NCI-H187 (cell line): Measurements from ENCODE around the gene CAP1.
"Not testable (repeated sequence)": the region's sequence is repeated elsewhere in the genome, so short reads cannot be mapped to it uniquely, and the experiment has no call there.

ENCODE experiments used
- DNase-seq, 2 experiments: peaks; one replicate each; lab custom pipeline; 2025; lab: John Stamatoyannopoulos, UW

The CAP1 gene

DNA sequence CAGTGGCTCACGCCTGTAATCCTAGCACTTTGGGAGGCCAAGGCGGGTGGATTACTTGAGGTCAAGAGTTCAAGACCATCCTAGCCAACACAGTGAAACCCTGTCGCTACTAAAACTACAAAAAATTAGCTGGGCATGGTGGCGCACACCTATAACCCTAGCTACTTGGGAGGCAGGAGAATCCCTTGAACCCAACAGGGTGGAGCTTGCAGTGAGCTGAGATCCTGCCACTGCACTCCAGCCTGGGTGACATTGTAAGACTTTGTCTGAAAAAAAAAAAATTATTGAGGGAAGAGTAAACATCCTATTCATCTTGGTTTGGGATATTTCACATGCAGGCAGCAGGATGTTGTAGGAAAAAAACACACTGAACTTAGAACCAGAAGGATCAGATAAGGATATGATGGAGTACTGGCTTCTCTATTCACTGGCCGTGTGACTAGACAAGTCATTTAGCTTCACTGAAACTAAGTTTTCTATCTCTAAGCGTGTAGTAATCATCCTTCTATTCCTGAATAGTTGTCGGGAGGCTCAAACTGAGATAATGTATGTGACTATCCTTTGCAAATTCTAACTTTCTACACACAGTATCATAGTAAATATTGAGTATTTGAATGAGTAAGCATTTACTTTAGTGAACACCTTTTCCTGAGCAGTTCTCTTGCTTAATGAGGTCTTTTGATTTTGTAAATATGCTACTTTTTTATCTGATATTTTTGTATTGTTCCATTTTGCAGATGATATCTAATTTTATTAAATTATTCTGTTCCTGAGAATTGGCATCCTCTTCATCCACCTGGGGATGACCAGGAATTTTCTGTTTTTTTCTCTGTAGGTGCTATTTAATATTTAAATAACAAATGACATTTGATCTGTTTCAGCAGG, 18.2 kb downstream of the CAP1 start:
- no peak for DNase-seq

DNA sequence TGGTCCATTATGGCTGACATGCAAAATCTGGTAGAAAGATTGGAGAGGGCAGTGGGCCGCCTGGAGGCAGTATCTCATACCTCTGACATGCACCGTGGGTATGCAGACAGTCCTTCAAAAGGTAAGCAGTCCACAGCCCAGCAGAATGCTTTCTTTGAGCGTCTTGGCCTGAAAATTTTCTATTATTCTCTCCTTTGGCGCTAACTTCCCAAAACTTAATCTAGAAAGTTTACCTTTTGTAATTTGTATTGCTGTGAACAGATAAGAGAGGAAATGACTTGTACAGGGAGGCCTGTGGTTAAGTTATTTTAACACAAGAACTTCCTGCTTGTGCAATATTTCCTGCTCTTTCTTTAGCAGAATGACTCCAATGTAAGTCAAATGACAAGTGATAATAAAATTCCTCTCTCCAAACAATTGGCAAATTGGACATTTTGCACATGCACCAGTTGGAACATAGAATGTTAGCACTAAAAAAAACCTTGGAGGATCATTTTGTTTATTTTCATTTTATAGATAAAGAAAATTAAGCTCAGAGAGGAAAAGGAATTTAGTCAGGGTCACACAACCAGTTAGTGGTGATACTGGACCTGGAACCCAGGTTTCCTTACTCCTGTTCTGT, 18.9 kb downstream of the CAP1 start:
- no peak for DNase-seq

DNA sequence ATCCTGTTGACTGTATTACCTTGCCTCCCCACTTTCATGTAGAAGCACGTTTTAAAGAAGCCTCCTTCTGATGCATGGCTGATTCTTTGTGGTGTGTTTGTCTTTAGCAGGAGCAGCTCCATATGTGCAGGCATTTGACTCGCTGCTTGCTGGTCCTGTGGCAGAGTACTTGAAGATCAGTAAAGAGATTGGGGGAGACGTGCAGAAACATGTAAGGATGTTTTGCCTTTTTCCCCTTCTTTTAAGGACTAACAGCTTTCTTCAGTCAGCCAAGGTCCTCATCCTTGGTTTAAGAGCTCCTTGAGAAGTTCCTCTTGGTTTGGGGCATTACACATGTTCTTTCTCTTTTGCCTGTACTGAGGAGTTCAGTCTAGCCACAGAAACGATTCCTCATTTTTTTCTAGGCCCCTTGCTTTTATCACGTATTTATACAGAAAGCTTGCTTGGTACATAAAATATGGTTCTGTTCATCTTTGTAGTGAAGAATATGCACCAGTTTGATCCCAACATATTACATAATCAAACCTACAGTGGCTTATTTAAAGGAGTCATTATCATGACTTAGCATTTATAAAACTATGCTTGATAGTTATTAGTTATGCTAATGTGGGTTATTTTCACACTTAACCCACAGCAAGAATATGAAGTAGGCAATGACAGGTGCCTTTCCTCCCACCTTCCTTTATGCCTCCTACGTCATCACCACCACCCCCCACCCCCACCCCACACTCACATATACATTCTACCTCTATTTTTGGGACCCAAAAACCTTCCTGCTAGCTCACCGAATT, 19.6 kb downstream of the CAP1 start:
- DNase-seq: no peak

DNA sequence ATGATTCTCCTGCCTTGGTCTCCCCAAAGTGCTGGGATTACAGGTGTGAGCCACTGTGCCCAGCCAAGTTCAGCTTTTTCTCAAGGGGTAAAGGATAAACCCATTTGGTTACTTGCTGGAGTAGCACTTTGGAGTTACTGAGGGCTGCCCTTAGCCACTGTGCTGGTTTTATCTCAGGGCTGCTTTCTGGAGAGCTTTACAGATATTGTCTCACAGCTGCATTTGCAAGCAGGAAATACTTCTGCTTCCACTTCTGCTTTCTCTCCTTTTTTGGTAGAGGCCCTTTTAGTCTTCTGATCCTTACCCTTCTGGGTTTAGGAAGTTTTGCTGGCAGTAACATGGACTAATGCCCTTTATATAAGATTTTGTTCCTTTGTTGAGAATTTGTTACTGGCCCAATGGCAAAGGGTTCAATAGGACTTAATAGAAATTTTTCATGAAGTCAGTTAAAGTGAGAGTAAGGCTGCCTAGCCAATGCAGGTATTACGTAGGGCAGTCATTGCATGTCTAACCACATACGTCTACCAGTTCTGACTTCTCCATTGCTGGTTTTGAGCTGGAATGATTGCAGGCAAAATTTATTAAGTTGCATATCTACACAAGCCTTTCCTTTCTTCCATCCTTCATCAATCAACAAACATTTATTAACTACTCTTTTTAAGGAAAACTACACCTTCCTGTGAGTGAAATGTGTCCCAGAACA, 24.4 kb downstream of the CAP1 start:
- DNase-seq: no peak

DNA sequence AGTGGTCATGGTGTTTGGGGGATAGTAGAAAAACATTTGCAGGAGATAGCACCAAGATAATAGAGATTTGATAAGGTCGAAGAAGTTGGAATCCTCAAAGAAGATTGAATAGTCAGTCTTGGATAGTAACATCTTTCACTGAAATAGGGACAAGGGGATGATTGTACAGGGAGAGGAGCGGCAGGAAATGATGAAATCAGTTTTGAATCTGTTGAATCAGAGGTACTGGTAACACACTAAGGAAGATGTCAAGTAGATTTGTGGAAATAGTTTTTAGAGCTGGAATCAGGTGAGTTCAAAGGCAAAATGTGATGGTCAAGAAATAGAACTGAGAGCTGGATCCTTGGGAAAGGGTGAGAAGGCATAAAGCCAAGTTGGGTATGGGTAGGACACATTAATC, 26.5 kb downstream of the CAP1 start:
- DNase-seq: no peak

DNA sequence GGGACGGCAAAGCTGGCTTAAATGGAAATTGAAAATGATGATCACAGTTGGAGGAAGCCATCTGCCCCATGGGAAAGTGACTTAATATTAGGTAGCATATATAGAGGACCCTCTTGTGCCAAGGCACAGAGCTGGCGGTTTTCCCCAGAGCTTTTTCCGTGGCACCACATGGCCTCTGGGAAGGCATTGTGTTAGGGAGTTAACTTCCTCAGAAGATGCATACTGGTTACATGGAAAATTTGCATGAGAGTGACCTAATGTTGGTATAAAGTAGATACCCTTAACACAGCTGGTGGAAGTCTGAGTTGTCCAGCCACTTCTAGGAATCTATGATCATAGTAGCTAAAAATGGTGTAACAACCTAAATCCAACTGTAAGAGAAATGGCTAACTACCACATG, 27.3 kb downstream of the CAP1 start:
- no peak for DNase-seq

DNA sequence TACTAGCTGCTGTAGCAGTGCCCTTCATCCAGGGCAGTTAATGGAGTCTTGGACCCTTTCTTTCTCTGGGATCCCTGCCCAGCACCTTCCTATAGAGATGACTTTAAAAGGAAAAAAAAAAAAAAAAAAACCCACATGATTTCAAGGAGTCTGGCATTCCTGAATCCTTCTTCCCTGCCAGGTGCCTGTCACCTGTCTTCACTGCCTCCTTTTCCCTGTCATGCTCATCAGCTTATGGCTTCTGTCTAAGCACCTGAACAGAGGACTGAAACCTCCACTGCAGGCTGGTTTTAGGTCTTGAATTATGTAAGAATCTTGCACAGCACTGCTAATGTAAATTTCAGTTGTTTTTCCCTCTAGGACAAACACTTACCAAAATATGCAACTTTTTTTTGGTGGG, 31.6 kb downstream of the CAP1 start:
- no peak for DNase-seq

DNA sequence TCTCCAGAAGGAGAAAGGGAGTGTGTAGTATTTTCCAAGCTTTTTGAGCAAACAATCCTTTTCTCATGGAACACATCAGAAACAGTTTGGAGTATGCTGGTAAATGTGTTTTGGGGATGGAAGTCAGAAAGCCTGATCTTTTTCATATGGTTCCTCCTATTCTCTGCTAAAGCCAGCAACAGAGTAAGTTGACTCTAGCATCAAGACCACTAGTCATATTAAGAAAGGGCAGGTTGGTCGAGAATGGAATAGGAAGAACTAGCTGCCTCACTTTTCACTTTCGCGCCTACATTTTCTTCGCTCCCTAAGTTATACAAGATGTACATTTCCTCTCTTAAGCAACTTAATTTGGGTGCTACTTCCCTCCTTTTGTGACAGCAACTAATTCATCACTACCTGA, 32.5 kb downstream of the CAP1 start:
- DNase-seq: no peak

DNA sequence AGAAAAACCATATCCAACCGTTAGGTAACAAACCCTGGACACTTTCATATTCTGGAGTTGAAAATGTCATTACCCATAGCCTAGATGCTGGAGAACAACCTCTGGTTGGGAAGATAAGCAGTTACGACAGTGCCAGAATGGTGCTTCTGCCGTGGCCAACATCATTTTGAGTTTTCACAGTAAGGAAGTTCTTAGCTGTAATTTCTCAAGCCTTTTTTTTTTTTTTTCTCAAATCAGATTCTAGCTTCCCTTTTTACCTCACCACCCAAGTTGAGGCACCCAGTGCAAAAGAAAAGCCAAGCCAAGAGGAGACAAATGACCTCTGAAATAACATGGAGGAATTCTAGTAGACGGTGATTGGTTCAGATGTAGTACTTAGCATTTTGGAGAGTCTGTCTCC, 34.7 kb downstream of the CAP1 start:
- no peak for DNase-seq

DNA sequence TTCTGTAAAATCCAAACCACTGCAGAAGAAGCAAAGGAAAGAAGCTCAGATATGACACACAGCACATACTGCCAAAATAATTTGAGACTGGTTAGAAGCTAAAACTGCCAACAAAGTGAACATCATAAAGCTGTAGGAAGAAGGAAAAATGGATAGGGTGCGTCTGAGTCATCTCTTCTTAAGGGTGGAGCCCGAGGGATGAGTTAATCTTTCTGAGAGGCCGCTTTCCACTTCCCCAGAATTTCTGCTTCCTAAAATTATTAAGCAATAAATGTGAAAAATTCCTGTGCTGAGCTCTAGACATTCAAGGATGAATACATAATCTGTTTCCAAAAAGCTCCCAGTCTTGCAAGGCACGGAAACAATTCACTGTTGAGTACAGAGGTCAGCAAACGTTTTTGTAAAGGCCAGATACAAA, 36.4 kb downstream of the CAP1 start:
- DNase-seq: no peak

DNA sequence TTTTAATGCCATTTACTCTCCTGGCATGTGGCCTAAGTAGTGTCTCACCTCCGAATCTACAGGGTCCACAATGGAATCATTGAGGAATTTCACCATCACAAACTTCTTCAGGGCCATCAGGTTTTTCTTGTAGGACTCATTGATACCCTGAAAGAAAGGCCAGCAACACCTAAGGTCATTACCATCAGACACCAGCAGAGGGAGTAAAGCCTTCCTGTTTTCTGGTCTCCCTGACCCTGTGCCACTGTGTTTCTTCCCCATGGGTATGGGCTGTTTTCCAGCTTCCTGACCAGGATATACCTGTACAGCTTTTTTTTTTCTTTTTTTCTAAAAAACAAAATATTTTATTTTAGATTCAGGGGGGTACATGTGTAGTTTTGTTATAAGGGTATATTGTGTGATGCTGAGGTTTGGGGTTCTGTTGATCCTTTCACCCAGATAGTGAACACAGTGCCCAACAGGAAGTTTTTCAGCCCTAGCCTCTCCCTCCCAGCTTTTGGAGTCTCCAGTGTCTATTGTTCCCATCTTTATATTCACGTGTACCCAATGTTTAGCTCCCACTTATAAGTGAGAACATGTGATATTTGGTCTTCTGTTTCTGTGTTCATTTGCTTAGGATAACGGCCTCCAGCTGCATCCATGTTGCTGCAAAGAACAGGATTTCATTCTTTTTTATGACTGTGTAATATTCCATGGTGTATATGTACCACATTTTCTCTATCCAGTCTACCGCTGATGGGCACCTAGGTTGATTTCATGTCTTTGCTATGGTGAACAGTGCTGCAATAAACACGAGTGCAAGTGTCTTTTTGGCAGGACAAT, 38.2 kb downstream of the CAP1 start:
- peak in 1 of 2 experiments; percentile 17 for DNase-seq

DNA sequence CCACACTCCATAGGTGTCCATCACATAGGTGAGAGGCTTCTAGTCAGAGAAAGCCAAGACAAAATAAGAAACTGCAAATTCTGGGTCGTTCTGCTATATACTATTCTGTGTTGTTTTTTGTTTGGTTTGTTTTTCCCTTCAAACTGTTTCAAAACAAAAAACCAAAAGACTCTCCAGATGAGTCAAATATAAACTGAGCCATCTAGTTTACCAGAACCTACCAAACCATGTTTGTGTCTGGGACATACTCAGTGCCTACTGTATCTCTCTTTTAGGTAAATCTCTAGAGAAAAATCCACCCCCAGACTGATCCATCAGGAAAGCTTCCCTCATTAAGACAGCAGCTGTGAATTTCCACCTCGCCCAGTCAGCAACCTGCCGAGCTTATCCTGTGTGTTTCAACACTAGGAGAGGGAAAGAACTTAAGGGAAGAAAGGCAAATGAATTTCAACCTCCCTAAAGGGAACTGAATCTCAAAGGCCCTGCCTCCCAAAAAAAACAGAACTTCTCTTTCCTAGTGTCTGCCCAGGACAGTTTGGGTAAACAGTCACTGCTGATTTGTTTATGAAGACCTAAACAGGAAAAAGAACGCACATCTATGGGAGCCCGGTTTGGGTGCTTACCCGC, 39.4 kb downstream of the CAP1 start:
- no peak for DNase-seq

DNA sequence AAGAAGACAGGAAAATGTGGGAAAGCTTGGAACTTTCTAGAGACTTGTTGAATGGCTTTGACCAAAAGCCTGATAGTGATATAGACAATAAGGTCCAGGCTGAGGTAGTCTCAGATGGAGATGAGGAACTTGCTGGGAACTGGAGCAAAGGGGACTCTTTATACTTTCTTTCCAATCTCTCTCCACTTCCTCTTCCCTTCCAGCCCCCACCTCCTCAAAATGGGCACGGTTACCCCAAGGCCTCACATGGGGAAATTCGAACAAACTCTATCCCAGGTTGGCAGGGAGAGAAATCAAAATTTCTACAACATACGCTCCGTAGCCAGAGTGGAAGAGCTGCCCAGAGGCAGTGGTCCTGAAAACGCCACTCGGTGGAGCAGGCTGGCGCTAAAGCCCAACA, 41.3 kb downstream of the CAP1 start:
- no peak for DNase-seq

DNA sequence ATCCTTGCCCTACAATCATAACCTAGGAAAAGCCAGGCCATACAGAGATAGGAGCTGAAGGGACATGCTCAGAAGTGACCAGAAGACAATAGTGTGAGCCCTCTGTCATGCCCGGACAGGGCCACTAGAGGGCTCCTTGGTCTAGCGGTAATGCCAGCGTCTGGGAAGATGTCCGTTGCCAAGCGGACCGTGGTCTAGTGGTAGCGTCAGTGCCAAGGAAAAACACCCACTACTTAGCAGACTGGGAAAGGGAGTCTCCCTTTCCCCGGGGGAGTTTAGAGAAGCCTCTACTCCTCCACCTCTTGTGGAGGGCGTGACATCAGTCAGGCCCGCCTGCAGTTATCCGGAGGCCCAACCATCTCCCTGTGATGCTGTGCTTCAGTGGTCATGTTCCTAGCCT, 44.2 kb downstream of the CAP1 start:
- DNase-seq: not testable (repeated sequence)

DNA sequence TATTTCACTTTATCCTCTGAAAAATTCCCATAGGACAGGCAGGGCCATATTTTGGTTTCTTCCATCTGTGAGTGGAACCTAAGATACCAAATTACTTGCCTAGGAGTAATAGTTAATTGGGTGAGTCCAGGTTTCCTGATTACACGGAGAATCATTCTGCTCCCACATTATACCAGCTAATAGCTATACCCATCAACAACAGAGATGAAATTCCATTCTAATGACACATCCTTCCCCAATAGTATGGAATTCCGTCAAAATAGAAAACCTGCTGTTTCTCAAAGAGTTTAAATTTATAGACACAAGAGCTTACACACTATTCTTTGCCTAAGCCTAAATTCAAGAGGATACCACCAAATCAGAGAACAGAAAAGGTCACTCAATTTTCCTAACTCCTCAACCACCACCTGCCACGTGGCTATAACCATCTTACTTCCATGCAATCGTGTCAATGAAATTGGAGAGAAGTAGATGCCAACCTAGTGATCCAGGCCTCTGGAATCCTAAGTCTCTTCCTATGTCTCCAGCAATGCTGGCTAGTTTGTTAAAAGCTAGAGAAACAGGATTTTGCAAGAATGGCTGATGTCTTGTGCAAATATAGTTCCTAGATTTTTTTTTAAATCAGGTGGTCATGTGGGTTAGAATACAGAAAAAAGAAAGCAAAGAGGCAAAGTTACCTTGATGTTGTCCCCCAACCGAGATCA, 50.3 kb downstream of the CAP1 start:
- DNase-seq: no peak

DNA sequence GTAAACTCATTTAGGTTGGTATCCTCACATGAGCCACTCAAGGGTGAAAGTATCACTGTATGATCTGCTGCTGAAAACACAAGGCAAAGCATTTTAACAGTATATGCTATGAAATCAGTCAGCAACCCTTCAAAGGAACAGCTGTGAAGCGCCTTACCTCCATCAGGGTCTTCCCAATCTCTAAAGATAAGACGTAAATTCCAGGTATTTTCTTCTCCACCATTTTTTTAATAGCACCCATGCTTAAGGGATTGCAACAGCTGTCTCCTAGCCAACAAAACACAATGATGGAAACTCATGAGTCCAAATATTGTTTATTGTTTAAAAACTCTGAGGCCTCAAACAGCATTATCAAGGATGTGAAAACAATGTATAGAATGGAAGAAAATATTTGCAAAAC, 51.7 kb downstream of the CAP1 start:
- no peak for DNase-seq

DNA sequence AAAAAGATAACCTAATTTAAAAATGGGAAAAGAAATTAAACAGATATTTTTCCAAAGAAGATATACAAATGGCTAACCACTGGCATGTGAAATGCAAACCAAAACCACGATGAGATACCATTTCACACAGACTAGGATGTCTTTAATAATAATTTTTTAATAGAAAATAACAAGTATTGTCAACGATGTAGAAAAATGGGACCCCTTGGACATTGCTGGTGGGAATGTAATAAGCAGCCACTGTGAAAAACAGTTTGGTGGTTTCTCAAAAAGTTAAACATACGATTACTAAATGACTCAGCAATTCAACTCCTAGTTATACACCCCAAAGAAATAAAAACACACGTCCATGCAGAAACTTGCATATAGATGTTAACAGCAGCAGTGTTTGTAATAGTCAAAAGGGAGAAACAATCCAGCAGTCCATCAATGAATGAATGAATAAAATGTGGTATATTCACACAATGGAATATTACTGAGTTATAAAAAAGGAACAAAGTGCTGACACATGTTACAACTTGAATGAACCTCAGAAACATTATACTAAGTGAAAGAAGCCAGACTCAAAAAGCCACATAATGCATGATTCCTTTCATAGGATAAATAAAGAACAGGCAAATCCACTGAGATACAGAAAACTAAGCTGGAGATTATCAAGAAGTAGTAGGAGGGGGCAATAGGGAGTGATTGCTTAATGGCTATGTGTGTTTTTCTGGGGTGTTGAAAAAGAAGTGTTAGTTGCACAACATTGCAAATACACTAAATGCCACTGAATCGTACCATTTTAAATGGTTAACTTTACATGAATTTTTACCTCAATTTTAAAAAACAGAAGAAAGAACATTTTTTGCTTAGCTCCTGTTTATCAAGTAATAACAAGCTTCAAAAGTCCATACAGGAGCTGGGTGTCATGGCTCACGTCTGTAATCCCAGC, 52.4 kb downstream of the CAP1 start:
- DNase-seq: no peak

DNA sequence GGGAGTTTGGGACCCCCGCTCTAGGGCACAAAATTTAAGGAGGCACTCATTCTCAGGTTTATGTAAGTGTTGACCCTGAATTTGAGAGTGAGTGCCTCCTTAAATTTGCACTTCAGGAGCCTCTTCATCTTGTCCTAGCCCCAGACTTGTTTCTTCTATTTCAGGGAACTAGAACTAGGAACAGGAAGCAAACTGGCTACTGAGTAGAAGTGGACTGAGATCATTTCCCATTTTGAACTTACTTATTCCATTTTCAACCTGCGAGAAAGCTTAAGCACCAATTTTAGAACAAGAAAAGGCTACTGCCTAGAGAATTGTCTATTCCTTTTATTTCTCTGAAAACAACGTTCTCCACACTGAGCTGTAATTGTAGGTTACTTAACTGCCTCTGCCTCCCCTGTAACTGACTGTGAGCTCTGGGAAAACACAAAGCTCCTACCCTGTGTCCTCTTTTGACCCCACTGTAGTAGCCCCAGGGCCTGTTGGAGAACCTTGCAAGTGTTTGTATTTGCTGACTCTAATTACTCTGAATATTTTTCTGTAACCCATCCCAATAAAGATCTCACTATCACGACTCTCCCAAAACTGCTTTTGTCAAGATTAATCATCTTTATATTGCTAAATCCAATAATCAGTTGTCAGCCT, 54.1 kb downstream of the CAP1 start:
- DNase-seq: no peak

DNA sequence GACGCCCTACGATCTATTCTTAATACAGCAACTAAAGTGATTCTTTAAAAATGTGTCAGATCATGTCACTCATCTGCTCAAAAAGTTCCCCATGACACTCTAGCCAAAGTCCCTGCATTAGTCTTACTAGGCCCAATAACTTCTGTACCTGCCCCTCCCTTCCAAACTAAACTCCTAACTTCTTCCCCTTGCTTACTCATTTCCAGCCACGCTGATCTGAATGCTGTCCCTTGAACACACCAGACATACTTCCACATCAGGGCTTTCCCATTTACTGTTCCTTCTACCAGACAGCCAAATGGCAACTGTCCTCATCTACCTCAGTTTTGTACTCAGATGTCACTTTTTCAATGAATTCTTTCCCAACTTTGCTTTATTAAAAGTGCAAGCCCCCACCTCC, 55.3 kb downstream of the CAP1 start:
- DNase-seq: no peak
